Stimulated activated CD8-positive, alpha-beta memory T cell treated with anti-CD3 and anti-CD28 coated beads, Interleukin-12 subunit alpha, Interleukin-12 subunit beta, amount 100 ng/mL, for 4 hours (primary cell): ENCODE measurements around the gene NOP9.
"Not testable (repeated sequence)": the region's sequence is repeated elsewhere in the genome, so short reads cannot be mapped to it uniquely, and the experiment has no call there.

Source experiments
- DNase-seq: peaks from one replicate; pipeline ENCODE4 v3.0.0-alpha.2; 2020; ENCODE audit warnings: low read depth

The NOP9 gene

GRCh38 chr14:24310265-24310645, 10.6 kb downstream of the NOP9 start:
- DNase-seq, result no peak

GRCh38 chr14:24310646-24311604, 11.3 kb downstream of the NOP9 start, which contains the start of gene LTB4R:
TSS of gene LTB4R (plus strand) at chr14:24311502. CDS start at chr14:24315652, 4,150 bp downstream.
- DNase-seq, result peak; percentile 48

GRCh38 chr14:24311837-24312615, 12.4 kb downstream of the NOP9 start:
- DNase-seq, result no peak

GRCh38 chr14:24312736-24313507, 13.3 kb downstream of the NOP9 start:
- DNase-seq, result no peak

- DNase-seq, result no peak
Observed at GRCh38 chr14:24313913-24314312, 14.3 kb downstream of the NOP9 start.

- no peak for DNase-seq
Observed at GRCh38 chr14:24314377-24315193, 14.9 kb downstream of the NOP9 start.

GRCh38 chr14:24315243-24315806, 15.7 kb downstream of the NOP9 start:
- DNase-seq, result no peak

GRCh38 chr14:24315807-24316596, 16.4 kb downstream of the NOP9 start:
- DNase-seq, result no peak

- no peak for DNase-seq
Observed at GRCh38 chr14:24316597-24316950, 16.9 kb downstream of the NOP9 start.

GRCh38 chr14:24317141-24317928, 17.7 kb downstream of the NOP9 start:
- DNase-seq, result no peak

GRCh38 chr14:24321212-24321975, 21.7 kb downstream of the NOP9 start:
- DNase-seq, result no peak

GRCh38 chr14:24322672-24323071, 23.0 kb downstream of the NOP9 start:
- DNase-seq, result no peak

GRCh38 chr14:24323341-24323740, 23.7 kb downstream of the NOP9 start:
- DNase-seq, result no peak

GRCh38 chr14:24324024-24324423, 24.4 kb downstream of the NOP9 start:
- no peak for DNase-seq

- DNase-seq, result no peak
Observed at GRCh38 chr14:24325041-24325530, 25.4 kb downstream of the NOP9 start.

- no peak for DNase-seq
Observed at GRCh38 chr14:24325963-24326362, 26.3 kb downstream of the NOP9 start.

- DNase-seq, result no peak
Observed at GRCh38 chr14:24327303-24327702, 27.7 kb downstream of the NOP9 start.

GRCh38 chr14:24327914-24328313, 28.3 kb downstream of the NOP9 start:
- DNase-seq, result not testable (repeated sequence)
